GF-D8 (cell line): ENCODE measurements around the gene NDUFS7.

Experiments used
- DNase-seq: peaks from one replicate; lab custom pipeline; 2025; lab: John Stamatoyannopoulos, UW

Gene NDUFS7

DNA sequence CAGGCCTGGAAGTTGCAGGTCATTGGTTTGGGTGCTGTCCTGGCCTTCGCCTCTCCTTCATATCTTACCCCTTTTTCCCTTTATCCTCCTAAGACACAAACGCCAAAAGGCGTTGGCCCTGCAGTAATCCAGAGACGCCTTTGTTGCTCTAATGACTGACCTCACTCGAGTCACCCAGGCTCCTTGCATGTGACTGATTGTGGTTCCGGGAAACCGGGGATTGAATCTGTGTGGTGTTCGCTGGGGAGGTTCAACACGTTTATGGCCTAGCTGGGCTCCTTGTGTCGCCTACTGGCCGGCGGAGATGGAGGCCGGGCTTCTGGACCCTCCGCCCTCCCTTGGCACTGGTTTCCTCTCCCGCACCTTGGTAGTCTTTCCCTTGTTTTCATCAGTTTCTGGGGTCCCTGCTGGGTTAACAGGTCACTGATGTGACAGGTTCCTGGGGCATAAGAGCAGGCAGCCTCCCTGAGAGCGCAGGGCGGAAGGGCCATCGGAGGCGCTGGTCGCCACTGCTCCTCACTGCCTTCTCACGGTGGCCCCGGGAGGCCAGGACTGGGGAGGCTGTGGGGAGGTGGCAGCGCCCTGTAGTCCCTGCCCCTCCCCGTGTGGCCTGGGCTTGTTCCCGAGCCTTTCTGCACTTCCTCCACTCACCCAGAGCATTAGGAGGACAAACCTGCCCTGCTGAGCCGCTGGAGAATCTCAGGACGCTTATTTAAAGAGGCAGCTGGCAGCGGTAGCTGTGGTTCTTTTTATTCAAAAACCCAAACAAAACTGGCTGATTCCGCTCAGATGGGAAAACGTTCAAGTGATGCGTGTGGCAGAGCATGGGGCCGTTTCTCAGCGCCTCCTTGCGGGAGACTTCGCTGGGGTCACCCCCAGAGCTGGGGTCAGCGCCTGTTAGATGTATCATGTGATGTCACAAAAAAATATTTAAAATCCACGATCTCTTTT lies 18.1 kb upstream of the NDUFS7 start:
- DNase-seq = no peak

DNA sequence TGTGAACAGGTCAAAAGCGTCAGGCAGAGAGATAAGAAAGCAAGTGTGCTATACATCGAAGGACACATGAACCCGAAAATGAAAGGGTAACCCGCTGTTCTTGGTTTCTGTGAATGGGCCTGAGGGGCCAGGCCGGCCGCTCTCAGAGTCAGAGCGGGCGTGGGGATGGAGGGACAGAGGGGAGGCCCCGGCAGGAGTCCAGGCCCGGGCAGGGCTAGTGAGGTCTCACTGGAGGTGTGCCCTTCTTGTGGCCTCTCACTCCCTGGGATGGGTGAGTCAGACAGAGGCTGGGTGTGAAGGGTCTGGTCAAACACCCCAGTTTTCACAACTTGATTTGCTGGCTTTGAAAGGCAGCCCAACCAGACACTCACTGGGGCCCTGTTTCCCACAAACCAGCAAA lies 17.4 kb upstream of the NDUFS7 start:
- DNase-seq = no peak

GRCh38 chr19:1366899-1367870 lies 16.5 kb upstream of the NDUFS7 start:
- peak; percentile 74 for DNase-seq

DNA sequence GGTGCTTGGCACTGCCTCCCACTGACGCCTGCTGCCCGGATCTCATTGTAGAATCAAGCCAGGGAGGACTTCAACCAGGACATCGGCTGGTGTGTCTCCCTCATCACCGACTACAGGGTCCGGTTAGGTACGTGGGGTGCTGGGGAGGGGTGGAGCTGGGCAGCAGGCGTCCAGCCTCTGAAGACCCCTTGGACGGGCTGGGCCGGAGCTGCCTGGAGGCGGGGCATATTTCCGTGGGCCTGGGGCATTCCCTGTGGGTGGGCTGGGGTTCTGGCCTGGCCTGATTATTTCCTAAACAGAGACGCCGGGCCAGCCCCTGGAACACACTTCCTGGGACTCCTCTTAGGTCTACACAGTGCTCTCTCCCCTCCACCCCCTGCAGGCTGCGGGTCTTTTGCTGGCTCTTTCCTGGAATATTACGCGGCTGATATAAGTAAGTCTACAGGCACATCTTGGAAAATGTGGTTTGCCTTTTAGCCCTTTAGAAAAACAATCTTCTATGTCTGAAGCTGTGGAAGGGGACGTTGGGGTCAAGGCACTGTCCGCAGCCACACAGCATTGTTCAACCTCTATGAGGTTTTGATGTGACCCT lies 14.4 kb upstream of the NDUFS7 start:
- no peak for DNase-seq

DNA sequence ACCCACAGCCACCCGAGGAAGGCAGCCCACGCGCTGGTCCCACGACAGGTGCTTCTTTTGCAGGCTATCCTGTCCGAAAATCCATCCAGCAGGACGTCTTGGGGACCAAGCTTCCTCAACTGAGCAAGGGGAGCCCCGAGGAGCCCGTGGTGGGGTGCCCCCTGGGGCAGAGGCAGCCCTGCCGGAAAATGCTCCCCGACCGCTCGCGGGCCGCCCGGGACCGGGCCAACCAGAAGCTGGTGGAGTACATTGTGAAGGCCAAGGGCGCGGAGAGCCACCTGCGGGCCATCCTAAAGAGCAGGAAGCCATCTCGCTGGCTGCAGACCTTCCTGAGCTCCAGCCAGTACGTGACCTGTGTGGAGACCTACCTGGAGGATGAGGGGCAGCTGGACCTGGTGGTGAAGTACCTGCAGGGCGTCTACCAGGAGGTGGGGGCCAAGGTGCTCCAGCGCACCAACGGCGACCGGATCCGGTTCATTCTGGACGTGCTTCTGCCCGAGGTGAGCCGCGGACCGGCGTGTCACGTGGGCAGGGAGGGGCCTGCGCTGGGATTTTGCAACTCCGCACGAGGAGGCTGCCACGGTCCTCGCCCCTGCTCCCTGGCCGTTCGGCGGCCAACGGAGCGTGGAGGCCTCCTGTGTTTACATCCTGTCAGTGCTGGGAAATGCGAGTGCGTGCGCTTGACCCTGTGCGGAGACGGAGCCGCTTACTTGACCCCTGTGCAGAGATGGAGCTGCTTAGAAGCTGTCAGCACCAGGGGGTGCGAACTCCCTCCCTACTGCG lies 12.9 kb upstream of the NDUFS7 start:
- no peak for DNase-seq

DNA sequence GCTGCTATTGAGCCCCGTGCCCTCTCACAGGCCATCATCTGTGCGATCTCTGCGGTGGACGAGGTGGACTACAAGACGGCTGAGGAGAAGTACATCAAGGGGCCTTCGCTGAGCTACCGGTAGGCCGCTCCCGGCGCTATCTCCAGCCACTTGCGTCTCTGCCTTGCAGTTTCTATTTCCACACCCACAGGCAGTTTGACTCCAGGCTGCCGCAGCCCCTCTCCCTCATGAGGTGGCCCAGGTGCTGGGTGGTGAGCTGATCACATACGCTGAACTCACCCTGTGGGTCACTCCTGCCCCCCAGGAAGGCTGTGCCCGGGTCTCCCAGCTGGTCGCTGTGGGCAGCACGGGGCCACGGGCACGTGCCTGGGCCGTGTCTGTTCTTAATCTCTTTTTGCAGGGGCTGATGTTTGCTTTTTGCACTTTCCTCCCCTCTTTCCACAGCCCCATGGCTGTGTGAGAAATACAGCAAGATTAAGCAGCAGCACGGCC lies 10.6 kb upstream of the NDUFS7 start:
- DNase-seq = no peak

GRCh38 chr19:1373534-1374249 lies 10.0 kb upstream of the NDUFS7 start:
- DNase-seq = no peak

- no peak for DNase-seq
Measured at GRCh38 chr19:1374250-1374577, 9.5 kb upstream of the NDUFS7 start.

GRCh38 chr19:1376415-1376805 lies 7.3 kb upstream of the NDUFS7 start:
- DNase-seq = no peak

DNA sequence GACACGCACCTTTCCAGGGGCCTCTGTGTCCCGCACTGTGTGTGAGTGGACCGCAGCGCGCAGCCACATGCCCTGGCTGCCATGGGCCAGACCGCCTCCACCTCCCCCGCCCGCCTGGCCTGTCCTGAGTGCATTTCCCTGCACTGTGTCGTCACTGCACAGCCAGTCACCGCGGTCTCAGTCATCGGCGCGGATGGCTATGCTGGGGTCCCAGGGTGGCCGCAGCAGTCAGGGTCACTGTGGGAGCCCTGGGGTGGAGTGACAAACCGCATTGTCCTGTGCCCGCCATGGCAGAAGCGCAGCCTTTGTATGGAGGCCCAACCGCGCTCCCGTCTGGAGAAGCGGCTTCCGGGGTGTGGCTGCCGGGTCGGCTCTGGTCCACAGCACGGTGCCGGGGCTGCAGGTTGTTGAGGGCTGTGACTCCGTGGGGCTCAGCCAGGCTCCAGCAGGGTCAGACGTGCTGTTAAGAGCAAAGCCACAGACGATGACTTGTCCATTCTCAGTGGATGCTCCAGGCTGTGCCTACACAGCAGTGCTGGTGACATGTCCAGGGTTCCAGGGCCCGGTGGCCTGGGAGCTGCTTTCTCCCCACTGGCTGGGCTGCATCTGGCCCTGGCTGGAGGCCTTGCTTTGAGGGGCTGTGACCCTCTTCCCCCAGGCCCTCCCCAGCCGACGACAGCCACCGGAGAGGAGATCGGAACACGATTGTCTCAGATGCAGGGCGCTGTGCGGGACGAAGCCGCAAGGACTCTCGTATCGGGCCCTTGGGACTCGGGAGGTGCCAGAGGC lies 6.3 kb upstream of the NDUFS7 start:
- DNase-seq = no peak

GRCh38 chr19:1377965-1378785 lies 5.5 kb upstream of the NDUFS7 start:
- no peak for DNase-seq

DNA sequence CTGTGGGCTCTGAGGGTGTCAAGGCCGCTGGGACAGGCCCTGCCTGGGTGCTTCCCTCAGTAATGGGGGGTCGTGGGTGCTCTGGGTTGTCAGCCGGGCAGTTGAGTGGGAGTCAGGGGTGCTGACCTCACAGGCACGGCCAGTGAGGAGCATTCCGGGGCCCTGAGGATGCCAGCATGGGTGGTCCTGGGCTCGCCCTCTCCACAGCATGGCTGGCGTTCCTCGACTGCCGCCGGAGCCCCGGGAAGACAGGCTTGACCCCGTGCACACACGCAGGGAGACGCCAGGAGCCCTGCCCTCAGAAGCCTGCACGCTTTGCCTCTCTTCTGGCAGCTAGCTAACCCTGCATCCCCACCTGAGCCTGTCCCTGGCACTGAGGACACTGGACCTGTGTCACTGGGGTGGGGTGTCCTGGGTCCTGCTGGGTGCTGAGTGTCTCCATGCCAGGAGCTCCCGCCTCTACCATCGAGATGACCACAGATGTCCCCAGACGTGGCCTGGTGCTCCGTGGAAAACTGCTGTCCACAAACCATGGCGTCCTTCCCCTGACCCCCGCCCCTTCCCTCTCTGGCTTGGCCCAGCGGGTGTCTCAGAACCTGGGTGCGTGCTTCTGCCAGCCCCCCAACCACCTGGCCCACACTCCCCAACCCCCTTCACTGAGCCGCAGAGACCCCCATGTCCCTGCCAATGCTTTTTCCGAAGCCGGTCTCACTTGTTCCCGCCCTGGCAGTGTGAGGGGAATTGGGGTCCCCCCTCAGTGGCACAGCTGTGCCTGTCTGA lies 4.4 kb upstream of the NDUFS7 start:
- DNase-seq = no peak

- no peak for DNase-seq
Measured at GRCh38 chr19:1379961-1380489, 3.7 kb upstream of the NDUFS7 start.

DNA sequence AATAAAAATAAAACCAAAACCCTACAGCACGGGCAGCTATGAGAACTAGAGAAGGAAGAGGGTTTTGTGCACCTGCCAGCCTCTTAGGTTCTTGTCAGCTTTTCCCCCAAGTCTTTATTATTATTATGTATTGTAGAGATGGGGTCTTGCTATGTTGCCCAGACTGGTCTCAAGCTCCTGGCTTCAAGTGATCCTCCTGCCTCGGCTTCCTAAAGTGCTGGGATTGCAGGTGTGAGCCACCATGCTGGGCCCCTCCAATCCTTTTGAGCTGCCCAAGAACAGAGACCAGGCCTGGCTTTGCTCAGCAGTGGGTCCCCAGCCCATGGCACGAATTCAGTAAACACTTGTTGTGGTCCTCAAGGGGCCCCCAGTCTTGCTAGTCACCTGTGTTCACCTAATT lies 1.5 kb upstream of the NDUFS7 start:
- DNase-seq = no peak

GRCh38 chr19:1383017-1383311 lies 743 bp upstream of the NDUFS7 start:
- no peak for DNase-seq

GRCh38 chr19:1384085-1384462 lies 367 bp downstream of the NDUFS7 start:
- DNase-seq = no peak

- DNase-seq = no peak
Measured at GRCh38 chr19:1384478-1385110, 887 bp downstream of the NDUFS7 start.

DNA sequence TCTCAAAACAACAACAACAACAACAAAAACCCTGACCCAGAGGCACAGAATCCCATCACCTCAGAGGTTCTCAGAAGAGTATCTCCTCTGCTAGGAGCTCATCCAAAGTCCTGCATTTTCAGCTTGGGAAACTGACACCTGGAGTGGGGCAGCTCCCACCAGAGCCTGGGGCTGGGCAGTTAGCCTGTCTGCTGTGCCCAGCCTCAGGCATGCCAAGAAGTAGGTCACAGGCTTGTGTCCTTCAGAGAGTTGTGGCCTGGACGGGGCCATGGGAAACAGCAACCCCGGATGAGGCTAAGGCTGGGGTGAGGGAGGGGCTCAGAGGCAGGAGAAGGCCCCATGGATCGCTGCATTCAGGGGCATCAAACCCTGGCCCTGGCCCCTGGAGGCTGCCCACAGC lies 2.1 kb downstream of the NDUFS7 start:
- no peak for DNase-seq
